GM12873 (cell line): Measurements from ENCODE around the gene NEK6.

Experiments
- TF ChIP-seq, protein P1 (sequence below): IDR thresholded peaks from 2 replicates; pipeline ENCODE4 v1.5.1; 2012; ENCODE audit warnings: low read depth, mild to moderate bottlenecking, moderate library complexity, low read length, control low read depth; ENCODE audit not compliant: insufficient read depth; ENCODE audit errors: missing control alignments

NEK6 gene

DNA sequence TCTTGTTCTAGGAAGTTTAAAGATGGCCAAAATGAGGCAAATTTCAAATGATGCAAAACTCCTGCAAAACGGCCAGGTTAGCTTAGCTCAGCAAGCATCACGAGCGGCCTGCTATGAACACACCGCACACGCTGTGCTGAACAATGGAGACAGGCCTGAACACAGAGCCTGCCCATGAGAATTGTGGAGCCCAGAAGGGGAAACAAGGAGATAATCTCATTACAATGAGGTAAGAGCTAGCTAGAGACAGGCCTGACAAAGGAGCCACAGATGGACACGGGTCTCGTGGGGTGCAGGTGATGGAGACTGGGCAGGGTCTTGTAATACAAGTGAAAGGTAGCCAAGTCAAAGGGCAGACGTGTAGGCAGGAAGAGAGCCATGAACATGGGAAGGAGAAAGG is 107.3 kb downstream of the NEK6 start:
- TF ChIP-seq, protein P1, sequence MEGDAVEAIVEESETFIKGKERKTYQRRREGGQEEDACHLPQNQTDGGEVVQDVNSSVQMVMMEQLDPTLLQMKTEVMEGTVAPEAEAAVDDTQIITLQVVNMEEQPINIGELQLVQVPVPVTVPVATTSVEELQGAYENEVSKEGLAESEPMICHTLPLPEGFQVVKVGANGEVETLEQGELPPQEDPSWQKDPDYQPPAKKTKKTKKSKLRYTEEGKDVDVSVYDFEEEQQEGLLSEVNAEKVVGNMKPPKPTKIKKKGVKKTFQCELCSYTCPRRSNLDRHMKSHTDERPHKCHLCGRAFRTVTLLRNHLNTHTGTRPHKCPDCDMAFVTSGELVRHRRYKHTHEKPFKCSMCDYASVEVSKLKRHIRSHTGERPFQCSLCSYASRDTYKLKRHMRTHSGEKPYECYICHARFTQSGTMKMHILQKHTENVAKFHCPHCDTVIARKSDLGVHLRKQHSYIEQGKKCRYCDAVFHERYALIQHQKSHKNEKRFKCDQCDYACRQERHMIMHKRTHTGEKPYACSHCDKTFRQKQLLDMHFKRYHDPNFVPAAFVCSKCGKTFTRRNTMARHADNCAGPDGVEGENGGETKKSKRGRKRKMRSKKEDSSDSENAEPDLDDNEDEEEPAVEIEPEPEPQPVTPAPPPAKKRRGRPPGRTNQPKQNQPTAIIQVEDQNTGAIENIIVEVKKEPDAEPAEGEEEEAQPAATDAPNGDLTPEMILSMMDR, result no peak

DNA sequence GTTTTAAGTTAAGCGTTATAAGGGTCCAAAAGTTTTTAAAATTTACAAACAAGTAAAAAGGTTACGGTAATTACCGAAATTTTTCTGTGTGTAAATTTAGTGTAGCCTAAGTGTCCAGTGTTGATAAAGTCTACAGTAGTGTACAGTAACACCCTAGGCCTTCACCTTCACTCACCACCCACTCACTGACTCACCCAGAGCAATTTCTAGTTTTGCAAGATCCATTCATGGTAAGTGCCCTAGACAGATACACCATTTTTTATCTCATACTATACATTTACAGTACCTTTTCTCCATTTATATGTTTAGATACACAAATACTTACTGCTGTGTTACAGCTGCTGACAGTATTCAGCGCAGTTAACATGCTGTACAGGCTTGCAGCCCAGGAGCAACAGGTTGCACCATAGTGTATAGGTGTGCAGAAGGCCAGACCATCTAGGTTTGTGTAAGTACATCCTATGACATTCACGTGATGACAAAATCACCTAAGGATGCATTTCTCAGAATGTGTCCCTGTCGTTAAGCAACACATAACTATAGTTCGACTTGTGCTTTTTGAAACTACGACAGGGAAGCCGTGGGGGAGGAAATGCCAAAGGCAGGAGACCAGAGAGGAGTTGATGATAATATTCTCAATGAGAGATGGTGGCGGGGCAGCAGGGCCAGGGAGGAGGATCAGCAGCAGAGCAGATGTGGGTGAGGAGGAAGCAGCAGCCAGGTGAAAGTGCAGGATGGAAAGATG is 108.9 kb downstream of the NEK6 start:
- TF ChIP-seq, protein P1, result no peak

DNA sequence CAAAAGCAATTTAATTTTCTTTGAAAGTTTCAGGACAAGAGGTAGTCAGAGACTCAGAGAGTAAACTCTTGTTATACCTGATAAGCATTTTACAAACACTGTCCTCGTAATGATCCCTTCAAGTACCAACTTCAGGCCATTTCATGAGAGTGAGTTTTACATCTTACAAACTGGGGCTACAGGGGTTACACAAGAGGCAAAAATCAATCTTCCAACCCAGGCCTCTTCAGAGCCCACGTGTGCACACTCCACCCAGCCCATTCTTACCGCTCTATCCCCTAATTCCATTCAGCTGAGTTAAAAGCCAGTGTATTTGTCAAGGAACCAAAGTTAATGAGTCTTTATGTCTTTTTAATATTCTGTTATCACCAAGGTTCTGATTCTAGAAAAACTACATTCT is 110.9 kb downstream of the NEK6 start:
- TF ChIP-seq, protein P1, result no peak

DNA sequence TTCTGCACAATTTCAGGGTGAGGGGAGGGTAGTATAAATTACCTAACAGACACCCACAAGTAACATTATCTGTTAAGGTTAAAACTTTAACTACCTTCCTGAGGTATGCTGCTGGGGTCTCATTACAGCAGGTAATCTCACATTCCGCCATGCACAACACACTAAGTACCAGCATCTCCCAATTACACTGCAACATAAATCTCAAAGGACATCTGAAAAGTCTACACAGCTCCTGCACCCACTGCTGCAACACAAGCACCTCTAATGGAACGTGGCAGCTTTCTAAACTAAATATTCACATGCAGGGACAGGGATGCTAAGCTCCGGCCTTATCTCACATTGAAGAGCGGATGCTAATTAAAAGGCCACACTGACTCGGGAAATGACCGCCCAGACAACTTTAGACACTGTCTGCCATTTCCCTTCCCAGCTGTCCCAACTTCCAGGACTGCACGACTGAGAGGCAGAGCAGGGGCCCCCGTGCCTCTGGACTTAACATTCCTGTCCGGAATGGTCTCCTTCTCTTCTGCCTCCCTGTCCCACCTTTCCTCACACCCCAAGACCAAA is 111.6 kb downstream of the NEK6 start:
- TF ChIP-seq, protein P1, result no peak

DNA sequence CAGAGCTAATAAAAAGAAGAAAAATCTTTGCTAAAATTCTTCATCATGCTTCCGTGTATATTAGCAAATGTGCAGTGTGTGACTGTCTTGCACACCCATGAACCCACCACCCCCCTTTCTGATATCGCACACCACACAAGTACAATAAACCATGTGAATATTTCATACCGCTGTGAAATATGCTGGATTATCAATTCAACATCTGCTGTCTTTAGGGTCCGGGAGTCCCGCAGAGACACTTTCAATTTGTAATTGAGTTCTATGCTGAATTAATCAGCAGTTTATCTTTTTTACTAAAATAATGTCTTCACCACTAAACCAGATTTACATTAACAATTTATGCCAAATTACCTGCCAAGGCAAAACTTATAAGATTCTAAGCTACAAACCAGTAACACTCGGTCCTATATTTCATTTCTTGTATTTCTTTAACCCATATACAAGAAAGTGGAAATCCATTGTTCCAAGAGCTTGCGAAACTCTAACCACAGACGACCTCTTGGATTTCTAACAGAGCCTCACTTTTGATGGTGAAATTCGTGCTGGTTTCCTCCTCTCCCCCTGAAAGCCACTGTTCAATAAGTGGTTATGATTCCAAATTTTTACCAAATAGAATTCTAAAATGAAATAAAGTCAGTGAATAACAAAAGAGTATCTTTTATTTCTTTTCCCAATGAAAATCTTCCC is 113.3 kb downstream of the NEK6 start:
- TF ChIP-seq, protein P1, result no peak

DNA sequence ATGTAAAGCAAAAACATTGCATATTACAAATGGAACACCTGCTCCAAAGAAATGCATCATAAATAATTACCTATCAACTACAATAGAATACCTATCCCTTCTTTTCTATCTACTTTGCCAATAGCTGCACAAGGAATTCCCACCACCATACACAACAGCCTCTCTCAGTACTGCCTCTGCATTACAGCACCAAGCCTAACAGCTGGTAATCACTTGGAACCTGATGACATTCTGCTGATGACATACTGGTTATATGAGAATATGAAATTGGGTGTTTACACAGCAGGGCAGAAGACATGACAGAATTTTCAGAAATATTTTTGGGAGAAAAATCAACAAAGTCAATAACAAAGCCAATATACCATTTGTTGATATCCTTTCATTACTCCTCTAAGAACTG is 114.3 kb downstream of the NEK6 start:
- TF ChIP-seq, protein P1, result no peak

DNA sequence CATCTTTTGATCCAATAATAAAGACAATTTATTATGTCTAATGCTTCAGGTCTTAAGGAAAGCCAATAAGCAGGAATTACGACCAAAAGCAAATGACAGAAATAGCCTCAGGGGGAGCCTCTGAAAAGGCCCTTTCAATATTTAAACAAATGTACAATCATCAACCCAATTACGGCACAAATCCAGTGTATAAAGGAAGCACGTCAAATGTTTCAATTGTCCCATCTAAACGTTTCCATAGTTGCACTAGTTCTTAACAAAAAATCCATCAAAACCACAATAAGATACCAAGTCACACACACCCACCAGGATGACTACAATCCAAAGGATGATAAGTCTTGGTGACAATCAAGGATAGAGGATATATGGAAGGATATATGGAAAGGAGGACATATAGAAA is 115.6 kb downstream of the NEK6 start:
- TF ChIP-seq, protein P1, result no peak
